K562 (cell line): Measurements from ENCODE around the gene ADPRHL1. TPM values are rescaled to one million over a fixed set of nuclear protein-coding genes. Genes with fewer than 3 reads are reported as not detected.
A peak's percentile ranks its signal among the peaks of the same experiment; 100 is the strongest.

Experiments
- ATAC-seq: fragments of 200-7000 bp; cut with Tn5 transposase; 3 replicates; pipeline ENCODE4 v1.9.1; 2020; ENCODE audit warnings: moderate library complexity
- BruUV-seq: library from RNA; stranded (reverse); fragments of 400-500 nt; replicated peaks from 2 replicates; lab custom pipeline; 2021; lab: Mats Ljungman, UMichigan
- CTCF ChIA-PET: fragments of 300-600 bp; formaldehyde crosslinking; extraction: SDS; loops from one replicate; lab custom pipeline; 2021; ENCODE audit warnings: low intra/inter-chr PET ratio; lab: Yijun Ruan, JAX
- POLR2A ChIA-PET: fragments of 300-600, 350-650 bp; sonication (Branson Sonifier 250); formaldehyde crosslinking; extraction: SDS; loops from one replicate; lab custom pipeline; 2021; ENCODE audit warnings: antibody characterized with exemption, inconsistent platforms; lab: Yijun Ruan, JAX
- DNase-seq, 4 experiments: peaks; one replicate each; pipeline versions ENCODE4 v3.0.0 to v3.0.0-alpha.2; 2011 to 2018; ENCODE audit warnings: low spot score in 3 of 4, mixed read lengths in 3 of 4; ENCODE audit errors: extremely low read depth in 1 of 4
- FAIRE-seq: peaks from 2 replicates; lab custom pipeline; 2011; peaks lifted over from hg19 to GRCh38; lab: Jason Lieb, UNC
- H2AFZ ChIP-seq: 2 replicates; pipeline ENCODE4 v1.6.0; 2011; ENCODE audit warnings: low read depth, low read length, control low read depth, inconsistent platforms
- H3K27ac ChIP-seq: fragments of 200-600 bp; 3 replicates; pipeline ENCODE4 v1.8.0; 2011; ENCODE audit warnings: low read depth, mild to moderate bottlenecking, control low read depth, inconsistent platforms, low read length, moderate library complexity, mixed read lengths; ENCODE audit errors: extremely low read depth
- H3K27me3 ChIP-seq, 2 experiments: fragments of 300-600 bp in 1 of 2; 2 replicates in 1 of 2; 3 replicates in 1 of 2; pipeline versions ENCODE4 v1.6.0 to v1.8.0; 2011; ENCODE audit warnings: inconsistent platforms in 2 of 2, low read length in 2 of 2, mild to moderate bottlenecking in 1 of 2, mixed read lengths in 1 of 2, moderate library complexity in 1 of 2; ENCODE audit not compliant: control insufficient read depth in 2 of 2, insufficient read depth in 2 of 2
- H3K36me3 ChIP-seq: fragments of 300-600 bp; 3 replicates; pipeline ENCODE4 v1.8.0; 2011; ENCODE audit warnings: mild to moderate bottlenecking, low read length, inconsistent platforms; ENCODE audit not compliant: control insufficient read depth, insufficient read depth
- H3K4me1 ChIP-seq, 2 experiments: fragments of 200-600 bp in 1 of 2; replicated peaks in 1 of 2; 2 replicates in 1 of 2; 3 replicates in 1 of 2; pipeline versions ENCODE4 v1.5.1 to v1.8.0; 2011; ENCODE audit warnings: inconsistent platforms in 2 of 2, low read length in 2 of 2, mild to moderate bottlenecking in 1 of 2, mixed read lengths in 1 of 2, moderate library complexity in 1 of 2; ENCODE audit not compliant: control insufficient read depth in 2 of 2, insufficient read depth in 2 of 2
- H3K4me2 ChIP-seq: 2 replicates; pipeline ENCODE4 v1.6.1; 2011; ENCODE audit warnings: low read length, control low read depth, inconsistent platforms, mixed read lengths; ENCODE audit not compliant: insufficient read depth
- H3K4me3 ChIP-seq: fragments of 200-600 bp; sonication (generic), shearing (Covaris generic); 2 replicates; pipeline ENCODE4 v1.5.1; 2016; ENCODE audit warnings: control low read depth, inconsistent platforms
- H3K79me2 ChIP-seq: fragments of 200-600 bp; 3 replicates; pipeline ENCODE4 v1.8.0; 2011; ENCODE audit warnings: low read length, inconsistent platforms; ENCODE audit not compliant: control insufficient read depth, insufficient read depth
- H3K9ac ChIP-seq, 2 experiments: 2 replicates each; pipeline versions ENCODE4 v1.6.0 to v1.6.1; 2011; ENCODE audit warnings: low read depth in 2 of 2, low read length in 2 of 2, control low read depth in 1 of 2, inconsistent platforms in 1 of 2, mild to moderate bottlenecking in 1 of 2, mixed read lengths in 1 of 2; ENCODE audit not compliant: insufficient read depth in 1 of 2
- H3K9me1 ChIP-seq: one replicate; pipeline ENCODE4 v1.6.0; 2011; ENCODE audit warnings: inconsistent platforms, mild to moderate bottlenecking, low read length, moderate library complexity; ENCODE audit not compliant: control insufficient read depth, insufficient read depth
- H3K9me3 ChIP-seq: replicated peaks from 2 replicates; pipeline ENCODE4 v1.5.1; 2011; ENCODE audit warnings: low read depth, low read length, inconsistent platforms; ENCODE audit not compliant: control insufficient read depth, insufficient read depth
- H4K20me1 ChIP-seq: replicated peaks from 2 replicates; pipeline ENCODE4 v1.6.1; 2011; ENCODE audit warnings: low read length, inconsistent platforms, mixed read lengths; ENCODE audit not compliant: control insufficient read depth, insufficient read depth
- CUX1 ChIP-seq: fragments of 200-800 bp; sonication (Bioruptor generic); IDR thresholded peaks from 2 replicates; pipeline ENCODE4 v1.6.1; 2016; ENCODE audit warnings: missing genetic modification characterization, missing compliant biosample characterization
- EGR1 ChIP-seq: fragments of 450-650 bp; conservative IDR thresholded peaks from 2 replicates; pipeline ENCODE4 v1.6.1; 2017; ENCODE audit warnings: mild to moderate bottlenecking
- ELF2 ChIP-seq: fragments of 250-450 bp; sonication (Bioruptor Pico); IDR thresholded peaks from 2 replicates; pipeline ENCODE4 v1.5.0; 2021; ENCODE audit warnings: mild to moderate bottlenecking
- ESRRA ChIP-seq: fragments of 450-650 bp; IDR thresholded peaks from 2 replicates; pipeline ENCODE4 v1.6.1; 2014; ENCODE audit warnings: low read depth, mild to moderate bottlenecking, moderate library complexity, borderline replicate concordance
- GABPB2 ChIP-seq: fragments of 250-450 bp; sonication (Bioruptor Pico); conservative IDR thresholded peaks from 2 replicates; pipeline ENCODE4 v1.5.1; 2021; ENCODE audit warnings: mild to moderate bottlenecking
- HDAC6 ChIP-seq: IDR thresholded peaks from 2 replicates; pipeline ENCODE4 v1.6.1; 2012; ENCODE audit warnings: low read depth, mild to moderate bottlenecking, control low read depth, inconsistent platforms, low read length, moderate library complexity
- SAFB ChIP-seq: fragments of 200-400 bp; formaldehyde crosslinking; IDR thresholded peaks from 2 replicates; pipeline ENCODE4 v1.6.1; 2017; ENCODE audit warnings: low read depth, low read length, borderline replicate concordance
- ZNF3 ChIP-seq: fragments of 250-450 bp; sonication (Bioruptor Pico); IDR thresholded peaks from 2 replicates; pipeline ENCODE4 v1.5.0; 2021; ENCODE audit warnings: mild to moderate bottlenecking, moderate library complexity
- WGBS: fragments of 100-300 bp; shearing (Covaris generic); methylation state at CpG from one replicate; pipeline ENCODE4 v1.1.6; 2016; ENCODE audit warnings: low coverage, mixed read lengths; ENCODE audit not compliant: insufficient coverage; ENCODE audit errors: missing lambda C conversion rate; 5-methylcytosine and 5-hydroxymethylcytosine counted together
- in situ Hi-C: fragments of 300-500 bp; cut with MboI; formaldehyde crosslinking; loops from 4 replicates; pipeline ENCODE4 v1.15.0; 2018; ENCODE audit warnings: inconsistent platforms, mixed read lengths
- intact Hi-C: fragments of 100-400 bp; cut with micrococcal nuclease; formaldehyde crosslinking; loops from 2 replicates; pipeline ENCODE4 v1.14.2; 2022
- polyA plus RNA-seq, 8 experiments: library from polyadenylated mRNA; depleted of rRNA in 4 of 8; stranded (reverse) in 5 of 8; unstranded in 3 of 8; fragments of >200 nt; fragmentation: Nextera tagmentation in 2 of 8; fragmentation: Illumina TruSeq in 1 of 8; extraction: Ambion mirVana in 2 of 8; extraction: Trizol in 1 of 8; gene quantifications; 2 replicates each; pipeline versions ENCODE4 v1.2.1 to v1.2.3, GENCODE V29; 2011 to 2014; ENCODE audit warnings: inconsistent platforms in 1 of 8, missing spikeins in 1 of 8
- total RNA-seq, 7 experiments: library from RNA; depleted of rRNA in 6 of 7; stranded (reverse); fragments of >200 nt in 6 of 7; fragmentation: Illumina TruSeq in 2 of 7; extraction: Trizol in 2 of 7; gene quantifications; 2 replicates each; pipeline versions ENCODE4 v1.2.1 to v1.2.3, GENCODE V29; 2011 to 2021; ENCODE audit warnings: low replicate concordance in 1 of 7

The ADPRHL1 gene
- total and polyA plus RNA-seq, 9 of the 15 experiments (the other 6 are each of a cell fraction or from before 2014, with no cell fraction given): 0.06 to 0.76 (median 0.37) TPM; not detected in 1

GRCh38 chr13:113374511-113375175, 78.6 kb downstream of the ADPRHL1 start:
- no peak for ATAC-seq
- in situ Hi-C loops: loop anchor here (25.0 kb wide), 1 partner anchor 437 kb away; no protein-coding TSS in a partner anchor
- no peak for DNase-seq
- Histone ChIP-seq H4K20me1 (no peaks in the 10 kb centered on the region), H3K27me3 (peaks cover 0 to 23% of the 10 kb centered on the region in 2 experiments; a peak in 2 of 5 replicates), H3K9me3 (no peaks in the 10 kb centered on the region), H3K4me3 (no peak overlapping the region), H3K27ac (no peak overlapping the region), H3K4me2 (no peak overlapping the region), H2AFZ (no peak overlapping the region), H3K9me1 (no peaks in the 10 kb centered on the region), H3K79me2 (no peaks in the 10 kb centered on the region), H3K36me3 (no peaks in the 10 kb centered on the region), H3K4me1 (no peaks in the 10 kb centered on the region; a peak in 1 of 5 replicates), H3K9ac (no peak overlapping the region)
- intact Hi-C loops: no loop called here
- BruUV-seq: no TSS peak
- no peak for FAIRE-seq
- POLR2A ChIA-PET: no interaction called here
- CTCF ChIA-PET: no interaction called here
- TF ChIP-seq EGR1 (peak; percentile 73), ESRRA (no peak)
- 2% methylated on average over 6 of the region's 8 CpGs for WGBS

- no peak overlapping the region for H3K9ac ChIP-seq
- CTCF ChIA-PET: no interaction called here
- POLR2A ChIA-PET: no interaction called here
- no peaks in the 10 kb centered on the region for H4K20me1 ChIP-seq
- H3K4me2 ChIP-seq: no peak overlapping the region
- peaks cover 0 to 5% of the 10 kb centered on the region in 2 experiments; a peak in 2 of 5 replicates for H3K4me1 ChIP-seq
- DNase-seq: no peak
- TF ChIP-seq GABPB2 (CRISPR knock-in tag) (no peak), HDAC6 (no peak), ZNF3 (CRISPR knock-in tag) (no peak), SAFB (no peak), CUX1 (CRISPR knock-in tag) (no peak), ELF2 (CRISPR knock-in tag) (no peak)
- no peak overlapping the region for H3K4me3 ChIP-seq
- H3K9me1 ChIP-seq: no peaks in the 10 kb centered on the region
- FAIRE-seq: no peak
- 5% methylated on average over 16 of the region's 20 CpGs for WGBS
- no peaks in the 10 kb centered on the region for H3K9me3 ChIP-seq
- no TSS peak for BruUV-seq
- intact Hi-C loops: no loop called here
- H3K36me3 ChIP-seq: no peaks in the 10 kb centered on the region
- peaks cover 0 to 21% of the 10 kb centered on the region in 2 experiments; a peak in 2 of 5 replicates for H3K27me3 ChIP-seq
- no peaks in the 10 kb centered on the region for H3K79me2 ChIP-seq
- H3K27ac ChIP-seq: no peak overlapping the region
- no peak for ATAC-seq
- in situ Hi-C loops: no loop called here
- H2AFZ ChIP-seq: no peak overlapping the region
Measured at GRCh38 chr13:113373811-113374485, 79.3 kb downstream of the ADPRHL1 start.
